Large intestine (tissue), 3 donors: ENCODE results near the gene PCK1. TPM values are rescaled to one million over a fixed set of nuclear protein-coding genes. Genes with fewer than 3 reads are reported as not detected.

Experiments used
- DNase-seq, 2 donors: peaks; one replicate each; pipeline versions ENCODE4 v3.0.0 to v3.0.0-alpha.2; 2013
- H3K27ac ChIP-seq: one replicate; pipeline ENCODE4 v1.5.1; 2013; ENCODE audit warnings: low read length
- H3K27me3 ChIP-seq: 2 replicates; pipeline ENCODE4 v1.6.1; 2013; ENCODE audit warnings: low read length; ENCODE audit not compliant: control insufficient read depth, insufficient read depth
- H3K36me3 ChIP-seq: 2 replicates; pipeline ENCODE4 v1.6.1; 2013; ENCODE audit warnings: low read length; ENCODE audit not compliant: control insufficient read depth, insufficient read depth
- H3K4me1 ChIP-seq: one replicate; pipeline ENCODE4 v1.6.1; 2013; ENCODE audit warnings: low read length; ENCODE audit not compliant: control insufficient read depth, insufficient read depth
- H3K4me3 ChIP-seq: one replicate; pipeline ENCODE4 v1.5.1; 2013; ENCODE audit warnings: low read length
- H3K9me3 ChIP-seq: one replicate; pipeline ENCODE4 v1.6.1; 2013; ENCODE audit warnings: mild to moderate bottlenecking, low read depth, low read length, moderate library complexity; ENCODE audit not compliant: control insufficient read depth
- WGBS: methylation state at CpG from one replicate; pipeline ENCODE4 v1.1.5; 2013; ENCODE audit warnings: low lambda C conversion rate; ENCODE audit not compliant: insufficient coverage; 5-methylcytosine and 5-hydroxymethylcytosine counted together
- polyA plus RNA-seq: library from polyadenylated mRNA; unstranded; fragments of 120-200 nt; gene quantifications from one replicate; pipeline ENCODE4 v1.2.1, GENCODE V29; 2013

The PCK1 gene
- polyA plus RNA-seq, 1 donor, result 13.3 TPM

- peak overlapping the region; percentile 65 for H3K27ac ChIP-seq
- WGBS, result no CpG with 5 or more reads among the region's 3 CpGs
These were observed 24.7 kb upstream of the PCK1 start for GRCh38 chr20:57536120-57536708.

GRCh38 chr20:57536771-57537724 lies 23.9 kb upstream of the PCK1 start:
- Histone ChIP-seq H3K9me3 (peaks cover 10% of the 10 kb centered on the region), H3K36me3 (no peaks in the 10 kb centered on the region), H3K4me3 (no peak overlapping the region), H3K27ac (peak overlapping the region; percentile 65), H3K4me1 (peaks cover 30% of the 10 kb centered on the region), H3K27me3 (no peaks in the 10 kb centered on the region)
- WGBS, result 100% methylated on average over 1 of the region's 4 CpGs
- DNase-seq, result peak; percentile 44 to 72

More at GRCh38 chr20:57536120-57536708, 24.7 kb upstream of the PCK1 start:
- no peak for DNase-seq
- Histone ChIP-seq H3K4me1 (peaks cover 27% of the 10 kb centered on the region), H3K36me3 (no peaks in the 10 kb centered on the region), H3K9me3 (peaks cover 10% of the 10 kb centered on the region), H3K4me3 (no peak overlapping the region), H3K27me3 (no peaks in the 10 kb centered on the region)

GRCh38 chr20:57537822-57538221 lies 23.1 kb upstream of the PCK1 start:
- H3K4me3 ChIP-seq, result no peak overlapping the region
- peaks cover 10% of the 10 kb centered on the region for H3K9me3 ChIP-seq
- peak overlapping the region; percentile 65 for H3K27ac ChIP-seq
- no peak for DNase-seq
- H3K36me3 ChIP-seq, result no peaks in the 10 kb centered on the region
- H3K4me1 ChIP-seq, result peaks cover 32% of the 10 kb centered on the region
- 86% methylated on average over 1 of the region's 2 CpGs for WGBS
- H3K27me3 ChIP-seq, result no peaks in the 10 kb centered on the region

- Histone ChIP-seq H3K4me1 (peaks cover 43% of the 10 kb centered on the region), H3K9me3 (peaks cover 12% of the 10 kb centered on the region), H3K4me3 (no peak overlapping the region), H3K27ac (no peak overlapping the region), H3K36me3 (no peaks in the 10 kb centered on the region), H3K27me3 (no peaks in the 10 kb centered on the region)
- DNase-seq, result no peak
- 40% methylated on average over 1 of the region's 12 CpGs for WGBS
These were observed 21.0 kb upstream of the PCK1 start for GRCh38 chr20:57539889-57540288.

GRCh38 chr20:57540890-57541580 lies 19.9 kb upstream of the PCK1 start:
- H3K9me3 ChIP-seq, result peaks cover 12% of the 10 kb centered on the region
- peak overlapping the region; percentile 56 for H3K27ac ChIP-seq
- no peak overlapping the region for H3K4me3 ChIP-seq
- no peaks in the 10 kb centered on the region for H3K27me3 ChIP-seq
- DNase-seq, result peak; percentile 53 to 81
- H3K4me1 ChIP-seq, result peaks cover 55% of the 10 kb centered on the region
- no CpG with 5 or more reads among the region's 17 CpGs for WGBS
- H3K36me3 ChIP-seq, result no peaks in the 10 kb centered on the region

- Histone ChIP-seq H3K27me3 (no peaks in the 10 kb centered on the region), H3K27ac (no peak overlapping the region), H3K4me3 (no peak overlapping the region), H3K9me3 (peaks cover 11% of the 10 kb centered on the region), H3K4me1 (peaks cover 46% of the 10 kb centered on the region), H3K36me3 (no peaks in the 10 kb centered on the region)
- DNase-seq, result no peak
- WGBS, result no CpG with 5 or more reads among the region's 2 CpGs
These were observed 17.2 kb upstream of the PCK1 start for GRCh38 chr20:57543754-57544153.

GRCh38 chr20:57544838-57545564 lies 15.9 kb upstream of the PCK1 start:
- Histone ChIP-seq H3K27me3 (no peaks in the 10 kb centered on the region), H3K27ac (peak overlapping the region; percentile 72)

GRCh38 chr20:57545927-57546662 lies 14.8 kb upstream of the PCK1 start:
- Histone ChIP-seq H3K27me3 (no peaks in the 10 kb centered on the region), H3K27ac (peak overlapping the region; percentile 72), H3K36me3 (no peaks in the 10 kb centered on the region), H3K4me3 (no peak overlapping the region), H3K4me1 (peaks cover 38% of the 10 kb centered on the region), H3K9me3 (peaks cover 2% of the 10 kb centered on the region)
- WGBS, result no CpG with 5 or more reads among the region's 12 CpGs
- no peak for DNase-seq

More at GRCh38 chr20:57544838-57545564, 15.9 kb upstream of the PCK1 start:
- Histone ChIP-seq H3K9me3 (peaks cover 2% of the 10 kb centered on the region), H3K4me3 (no peak overlapping the region), H3K36me3 (no peaks in the 10 kb centered on the region), H3K4me1 (peaks cover 46% of the 10 kb centered on the region)
- 29% methylated on average over 1 of the region's 12 CpGs for WGBS
- peak; percentile 83 to 95 for DNase-seq

GRCh38 chr20:57546956-57547649 lies 13.8 kb upstream of the PCK1 start:
- Histone ChIP-seq H3K4me3 (no peak overlapping the region), H3K9me3 (peaks cover 2% of the 10 kb centered on the region), H3K27ac (no peak overlapping the region), H3K27me3 (no peaks in the 10 kb centered on the region), H3K4me1 (peaks cover 29% of the 10 kb centered on the region), H3K36me3 (no peaks in the 10 kb centered on the region)
- 60% methylated on average over 1 of the region's 8 CpGs for WGBS
- DNase-seq, result peak; percentile 29 to 72
